RWPE1 (cell line): Measurements from ENCODE around the gene TOMM7.

Source experiments
- CTCF ChIA-PET: fragments of 350-600 bp; sonication (Branson Sonifier 250); formaldehyde crosslinking; extraction: SDS; loops from one replicate; lab custom pipeline; 2021; lab: Yijun Ruan, JAX
- POLR2A ChIA-PET: fragments of 400-600 bp; formaldehyde crosslinking; extraction: SDS; loops from one replicate; lab custom pipeline; 2020; ENCODE audit warnings: antibody characterized with exemption; ENCODE audit not compliant: low non-redundant PET; lab: Yijun Ruan, JAX
- DNase-seq: peaks from one replicate; pipeline ENCODE4 v3.0.0; 2012; ENCODE audit warnings: low spot score
- H3K27ac ChIP-seq: fragments of 450-650 bp; 2 replicates; pipeline ENCODE4 v1.5.1; 2017
- TF ChIP-seq, protein P1 (sequence below): fragments of 450-650 bp; conservative IDR thresholded peaks from 2 replicates; pipeline ENCODE4 v1.5.1; 2017; ENCODE audit warnings: low read depth, mild to moderate bottlenecking

The TOMM7 gene

DNA sequence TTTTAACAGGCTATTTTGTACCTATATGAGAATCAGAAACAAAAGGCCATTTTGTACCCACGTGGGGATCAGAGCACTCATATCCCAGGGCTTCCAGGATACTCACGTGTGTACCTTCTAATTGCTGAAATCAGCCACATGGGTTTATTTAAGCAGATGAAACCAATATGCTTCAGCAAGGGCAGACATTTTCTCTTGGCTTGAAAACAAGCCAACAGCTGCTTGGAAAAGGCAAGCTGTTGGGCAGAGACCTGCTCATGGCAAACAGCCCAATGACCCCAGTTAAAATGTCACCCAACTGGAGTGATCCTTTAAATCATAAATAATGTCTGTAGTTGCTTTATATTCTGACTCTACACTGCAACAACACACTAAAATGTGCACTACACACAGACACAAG lies 26.5 kb upstream of the TOMM7 start:
- DNase-seq: no peak
- no peak overlapping the region for H3K27ac ChIP-seq
- POLR2A ChIA-PET: no interaction called here
- TF ChIP-seq, protein P1, sequence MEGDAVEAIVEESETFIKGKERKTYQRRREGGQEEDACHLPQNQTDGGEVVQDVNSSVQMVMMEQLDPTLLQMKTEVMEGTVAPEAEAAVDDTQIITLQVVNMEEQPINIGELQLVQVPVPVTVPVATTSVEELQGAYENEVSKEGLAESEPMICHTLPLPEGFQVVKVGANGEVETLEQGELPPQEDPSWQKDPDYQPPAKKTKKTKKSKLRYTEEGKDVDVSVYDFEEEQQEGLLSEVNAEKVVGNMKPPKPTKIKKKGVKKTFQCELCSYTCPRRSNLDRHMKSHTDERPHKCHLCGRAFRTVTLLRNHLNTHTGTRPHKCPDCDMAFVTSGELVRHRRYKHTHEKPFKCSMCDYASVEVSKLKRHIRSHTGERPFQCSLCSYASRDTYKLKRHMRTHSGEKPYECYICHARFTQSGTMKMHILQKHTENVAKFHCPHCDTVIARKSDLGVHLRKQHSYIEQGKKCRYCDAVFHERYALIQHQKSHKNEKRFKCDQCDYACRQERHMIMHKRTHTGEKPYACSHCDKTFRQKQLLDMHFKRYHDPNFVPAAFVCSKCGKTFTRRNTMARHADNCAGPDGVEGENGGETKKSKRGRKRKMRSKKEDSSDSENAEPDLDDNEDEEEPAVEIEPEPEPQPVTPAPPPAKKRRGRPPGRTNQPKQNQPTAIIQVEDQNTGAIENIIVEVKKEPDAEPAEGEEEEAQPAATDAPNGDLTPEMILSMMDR: no peak
- CTCF ChIA-PET: interaction anchor here (0.6 to 0.7 kb wide), 2 partner anchors 207 to 223 kb away, joined by 3 read pairs; no protein-coding TSS in a partner anchor

DNA sequence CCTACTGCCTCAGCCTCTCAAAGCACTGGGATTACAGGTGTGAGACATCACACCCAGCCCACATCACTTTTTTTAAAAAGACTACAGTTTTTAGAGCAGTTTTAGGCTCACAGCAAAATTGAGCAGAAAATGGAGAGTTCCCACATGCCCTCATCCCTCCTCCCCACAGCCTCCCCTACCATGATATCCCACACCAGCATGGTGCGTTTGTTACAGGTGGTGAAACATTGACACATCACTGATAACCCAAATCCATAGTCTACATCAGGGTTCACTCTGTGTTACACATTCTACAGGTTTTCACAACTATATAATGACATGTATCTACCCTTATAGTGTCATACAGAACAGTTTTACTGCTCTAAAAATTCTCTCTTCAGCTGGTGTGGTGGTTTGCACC lies 24.3 kb upstream of the TOMM7 start:
- no peak for DNase-seq
- H3K27ac ChIP-seq: no peak overlapping the region
- ChIA-PET CTCF (no interaction called here), POLR2A (no interaction called here)
- TF ChIP-seq, protein P1: no peak

DNA sequence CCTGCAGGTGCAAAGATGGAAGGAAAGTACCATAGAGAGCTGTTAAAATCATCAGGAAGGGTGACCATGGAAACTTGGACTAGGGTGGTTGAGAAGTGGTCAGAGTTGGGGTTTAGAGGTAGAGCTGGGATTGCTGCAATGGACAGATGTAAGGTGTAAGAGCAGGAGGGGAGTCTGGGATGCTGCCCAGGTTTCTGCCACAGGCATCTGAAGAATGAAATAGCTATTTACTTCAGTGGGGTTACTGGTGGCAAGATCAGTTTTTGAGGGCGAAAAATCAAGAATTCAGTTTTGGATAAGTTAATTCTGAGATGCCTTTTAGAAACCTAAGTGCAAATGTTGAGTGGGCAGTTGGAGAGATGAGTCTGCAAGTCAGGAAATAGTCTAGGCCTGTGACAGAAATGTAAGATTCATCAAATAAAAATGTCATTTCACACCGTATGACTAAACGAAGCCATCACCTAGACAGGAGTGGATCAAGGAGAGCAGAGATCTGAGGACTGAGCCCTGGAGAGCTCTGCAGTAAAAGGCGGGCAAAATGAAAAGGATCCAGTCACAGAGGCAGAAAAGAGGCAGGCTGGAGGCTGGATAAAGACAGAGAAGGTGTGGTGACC lies 22.7 kb upstream of the TOMM7 start:
- ChIA-PET POLR2A (no interaction called here), CTCF (no interaction called here)
- TF ChIP-seq, protein P1: no peak
- no peak overlapping the region for H3K27ac ChIP-seq
- no peak for DNase-seq

DNA sequence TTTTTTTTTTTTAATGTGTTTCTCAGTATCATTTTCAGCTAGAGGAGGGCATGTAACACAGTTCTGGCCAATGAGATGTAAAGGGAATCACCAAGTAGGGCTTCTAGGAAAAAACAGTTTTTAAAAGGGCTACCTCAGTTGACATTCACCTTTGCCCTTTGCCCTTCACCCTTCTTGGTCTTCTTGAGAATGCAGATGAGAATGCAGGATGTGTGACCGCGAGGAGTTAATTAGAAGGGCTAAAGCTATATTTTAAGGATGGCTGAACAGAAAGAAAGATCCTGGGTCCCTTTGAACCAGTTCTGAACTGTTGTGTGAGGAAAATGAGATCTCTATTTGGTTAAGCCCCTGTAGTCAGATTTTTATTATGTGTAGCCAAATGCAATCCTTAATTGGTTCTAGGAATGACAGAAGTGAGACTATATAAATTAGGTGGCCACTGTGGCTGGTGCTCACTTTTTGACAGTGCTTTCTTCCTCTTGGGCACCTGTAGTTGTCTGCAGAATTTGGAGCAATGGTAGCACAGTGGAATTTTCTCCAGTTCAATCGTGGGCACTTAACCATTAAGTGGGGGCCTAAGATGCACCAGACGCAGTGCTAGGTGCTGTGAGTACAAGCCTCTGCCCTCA lies 21.1 kb upstream of the TOMM7 start:
- ChIA-PET POLR2A (no interaction called here), CTCF (no interaction called here)
- H3K27ac ChIP-seq: no peak overlapping the region

DNA sequence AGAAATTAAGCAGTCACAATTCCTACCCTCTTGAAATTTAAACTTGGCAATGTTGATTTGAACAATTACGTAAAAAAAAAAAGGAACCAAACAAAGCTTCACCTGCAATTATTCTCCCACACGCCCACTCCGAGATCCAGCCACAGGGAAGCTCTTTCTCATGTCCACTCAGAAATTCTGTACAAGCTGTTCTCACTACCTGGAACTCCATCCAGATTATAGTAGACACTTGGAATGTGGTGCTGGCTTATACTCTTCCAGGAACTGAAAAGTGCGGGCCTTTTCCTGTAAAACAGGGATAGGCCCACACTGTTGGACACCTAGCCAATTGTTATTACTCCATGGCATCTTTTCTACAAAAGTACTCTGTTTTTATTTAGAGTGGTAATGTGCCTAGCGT lies 20.3 kb upstream of the TOMM7 start:
- TF ChIP-seq, protein P1: no peak
- CTCF ChIA-PET: interaction anchor here (0.6 to 0.7 kb wide), 2 partner anchors 125 to 311 kb away, joined by 5 to 7 read pairs; no protein-coding TSS in a partner anchor

More for the DNA sequence above, 21.1 kb upstream of the TOMM7 start:
- TF ChIP-seq, protein P1: no peak
- DNase-seq: no peak

DNA sequence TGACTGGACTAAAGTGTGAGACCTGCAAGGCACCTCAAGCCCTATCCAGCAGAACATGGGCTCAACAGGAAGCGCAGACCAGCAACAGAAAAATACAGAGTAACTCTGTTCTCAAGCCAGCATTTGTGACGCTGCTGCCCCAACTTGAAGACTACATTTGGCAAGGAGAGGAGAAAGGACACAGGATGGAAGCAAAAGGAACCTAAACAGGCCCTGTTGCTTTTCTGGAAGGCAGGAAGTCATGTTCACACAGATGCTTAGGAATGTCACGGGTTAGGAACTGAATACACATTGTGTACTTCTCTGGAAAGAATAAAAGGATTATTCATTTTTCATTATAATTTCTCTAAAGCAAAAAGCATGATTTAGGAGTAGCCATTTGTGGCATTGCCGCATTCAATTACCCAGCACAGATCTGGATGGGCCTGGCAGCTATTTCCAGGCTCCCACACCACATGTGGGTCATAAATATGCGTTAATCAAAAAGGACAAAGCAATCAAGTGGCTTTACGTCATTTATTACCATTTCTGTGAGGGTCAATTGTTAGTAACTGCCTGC lies 19.8 kb upstream of the TOMM7 start:
- TF ChIP-seq, protein P1: no peak
- POLR2A ChIA-PET: no interaction called here
- CTCF ChIA-PET: interaction anchor here (0.7 kb wide), 1 partner anchor 126 kb away, joined by 7 read pairs; no protein-coding TSS in a partner anchor

More for the DNA sequence above, 20.3 kb upstream of the TOMM7 start:
- POLR2A ChIA-PET: no interaction called here
- no peak overlapping the region for H3K27ac ChIP-seq
- DNase-seq: no peak

More for the DNA sequence above, 19.8 kb upstream of the TOMM7 start:
- no peak overlapping the region for H3K27ac ChIP-seq
- no peak for DNase-seq
